Measurements from ENCODE around the gene SNRK. TPM values are rescaled to one million over a fixed set of nuclear protein-coding genes. Genes with fewer than 3 reads are reported as not detected.

The SNRK gene
- total and polyA plus RNA-seq, 2 of the 13 experiments (the other 11 are each of a cell fraction or from before 2014, with no cell fraction given) = 11.4 to 16.1 TPM

GRCh38 chr3:43341788-43342187 is 55.4 kb downstream of the SNRK start:
- DNase-seq (ENCODE audit: low spot score) (no peak), ATAC-seq (no peak), FAIRE-seq (no peak)
- WGBS (ENCODE audit: low lambda C conversion rate) = 94% methylated on average over 2 of the region's 2 CpGs
- intact Hi-C loops (cut with micrococcal nuclease; ENCODE audit: unreplicated experiment) = no loop called here
- no TSS peak for BruUV-seq (replicated peaks)
- in situ Hi-C loops (cut with HindIII; ENCODE audit: extremely low pct_ligation_motif_present, low pct_unique_long_range_greater_than_20kb) = no loop called here
- Histone ChIP-seq H3K27me3 (ENCODE audit: control insufficient read depth in 1 of 2, insufficient read depth in 2 of 2, low read length in 2 of 2) (no peaks in the 10 kb centered on the region), H3K9ac (ENCODE audit: insufficient read depth, low read depth, low read length) (no peak overlapping the region), H3K4me1 (ENCODE audit: insufficient read depth, low read length) (no peaks in the 10 kb centered on the region), H3K9me3 (ENCODE audit: low read length) (peaks cover 17% of the 10 kb centered on the region), H3K27ac (ENCODE audit: extremely low read length, insufficient read depth, low read length) (no peak overlapping the region), H3K4me2 (ENCODE audit: low read depth, low read length) (no peak overlapping the region), H3K79me2 (ENCODE audit: insufficient read depth, low read length) (peaks cover 4% of the 10 kb centered on the region), H4K20me1 (ENCODE audit: insufficient read depth, low read length) (no peaks in the 10 kb centered on the region), H3K36me3 (replicated peaks in 1 of 2; ENCODE audit: control insufficient read depth in 1 of 2, insufficient read depth in 2 of 2, low read length in 2 of 2) (peaks cover 33 to 79% of the 10 kb centered on the region in 2 experiments), H3K4me3 (replicated peaks in 1 of 3; ENCODE audit: insufficient read depth in 1 of 3, low read depth in 2 of 3, low read length in 3 of 3) (no peak overlapping the region), H2AFZ (ENCODE audit: low read length) (no peak overlapping the region)
- CTCF ChIA-PET (ENCODE audit: low intra/inter-chr PET ratio, low total read pairs) = no interaction called here
- TF ChIP-seq U2AF2 (IDR thresholded peaks at IDR 0.05; ENCODE audit: low read depth, low read length) = no peak
- TF ChIP-seq ZNF839 (CRISPR knock-in tag; IDR thresholded peaks at IDR 0.05; ENCODE audit: borderline replicate concordance) = no peak
- TF ChIP-seq, protein P1, sequence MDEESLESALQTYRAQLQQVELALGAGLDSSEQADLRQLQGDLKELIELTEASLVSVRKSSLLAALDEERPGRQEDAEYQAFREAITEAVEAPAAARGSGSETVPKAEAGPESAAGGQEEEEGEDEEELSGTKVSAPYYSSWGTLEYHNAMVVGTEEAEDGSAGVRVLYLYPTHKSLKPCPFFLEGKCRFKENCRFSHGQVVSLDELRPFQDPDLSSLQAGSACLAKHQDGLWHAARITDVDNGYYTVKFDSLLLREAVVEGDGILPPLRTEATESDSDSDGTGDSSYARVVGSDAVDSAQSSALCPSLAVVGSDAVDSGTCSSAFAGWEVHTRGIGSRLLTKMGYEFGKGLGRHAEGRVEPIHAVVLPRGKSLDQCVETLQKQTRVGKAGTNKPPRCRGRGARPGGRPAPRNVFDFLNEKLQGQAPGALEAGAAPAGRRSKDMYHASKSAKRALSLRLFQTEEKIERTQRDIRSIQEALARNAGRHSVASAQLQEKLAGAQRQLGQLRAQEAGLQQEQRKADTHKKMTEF (CRISPR knock-in tag; IDR thresholded peaks at IDR 0.05) = no peak
- no peak for TF ChIP-seq SMARCE1 (IDR thresholded peaks at IDR 0.05; ENCODE audit: borderline replicate concordance)
- no peak for TF ChIP-seq ZNF501 (CRISPR knock-in tag; IDR thresholded peaks at IDR 0.05)
- TF ChIP-seq, protein P2, sequence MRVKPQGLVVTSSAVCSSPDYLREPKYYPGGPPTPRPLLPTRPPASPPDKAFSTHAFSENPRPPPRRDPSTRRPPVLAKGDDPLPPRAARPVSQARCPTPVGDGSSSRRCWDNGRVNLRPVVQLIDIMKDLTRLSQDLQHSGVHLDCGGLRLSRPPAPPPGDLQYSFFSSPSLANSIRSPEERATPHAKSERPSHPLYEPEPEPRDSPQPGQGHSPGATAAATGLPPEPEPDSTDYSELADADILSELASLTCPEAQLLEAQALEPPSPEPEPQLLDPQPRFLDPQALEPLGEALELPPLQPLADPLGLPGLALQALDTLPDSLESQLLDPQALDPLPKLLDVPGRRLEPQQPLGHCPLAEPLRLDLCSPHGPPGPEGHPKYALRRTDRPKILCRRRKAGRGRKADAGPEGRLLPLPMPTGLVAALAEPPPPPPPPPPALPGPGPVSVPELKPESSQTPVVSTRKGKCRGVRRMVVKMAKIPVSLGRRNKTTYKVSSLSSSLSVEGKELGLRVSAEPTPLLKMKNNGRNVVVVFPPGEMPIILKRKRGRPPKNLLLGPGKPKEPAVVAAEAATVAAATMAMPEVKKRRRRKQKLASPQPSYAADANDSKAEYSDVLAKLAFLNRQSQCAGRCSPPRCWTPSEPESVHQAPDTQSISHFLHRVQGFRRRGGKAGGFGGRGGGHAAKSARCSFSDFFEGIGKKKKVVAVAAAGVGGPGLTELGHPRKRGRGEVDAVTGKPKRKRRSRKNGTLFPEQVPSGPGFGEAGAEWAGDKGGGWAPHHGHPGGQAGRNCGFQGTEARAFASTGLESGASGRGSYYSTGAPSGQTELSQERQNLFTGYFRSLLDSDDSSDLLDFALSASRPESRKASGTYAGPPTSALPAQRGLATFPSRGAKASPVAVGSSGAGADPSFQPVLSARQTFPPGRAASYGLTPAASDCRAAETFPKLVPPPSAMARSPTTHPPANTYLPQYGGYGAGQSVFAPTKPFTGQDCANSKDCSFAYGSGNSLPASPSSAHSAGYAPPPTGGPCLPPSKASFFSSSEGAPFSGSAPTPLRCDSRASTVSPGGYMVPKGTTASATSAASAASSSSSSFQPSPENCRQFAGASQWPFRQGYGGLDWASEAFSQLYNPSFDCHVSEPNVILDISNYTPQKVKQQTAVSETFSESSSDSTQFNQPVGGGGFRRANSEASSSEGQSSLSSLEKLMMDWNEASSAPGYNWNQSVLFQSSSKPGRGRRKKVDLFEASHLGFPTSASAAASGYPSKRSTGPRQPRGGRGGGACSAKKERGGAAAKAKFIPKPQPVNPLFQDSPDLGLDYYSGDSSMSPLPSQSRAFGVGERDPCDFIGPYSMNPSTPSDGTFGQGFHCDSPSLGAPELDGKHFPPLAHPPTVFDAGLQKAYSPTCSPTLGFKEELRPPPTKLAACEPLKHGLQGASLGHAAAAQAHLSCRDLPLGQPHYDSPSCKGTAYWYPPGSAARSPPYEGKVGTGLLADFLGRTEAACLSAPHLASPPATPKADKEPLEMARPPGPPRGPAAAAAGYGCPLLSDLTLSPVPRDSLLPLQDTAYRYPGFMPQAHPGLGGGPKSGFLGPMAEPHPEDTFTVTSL (CRISPR knock-in tag; IDR thresholded peaks at IDR 0.05; ENCODE audit: borderline replicate concordance) = no peak
- TF ChIP-seq PRDM4 (CRISPR knock-in tag; IDR thresholded peaks at IDR 0.05; ENCODE audit: borderline replicate concordance) = no peak
- TF ChIP-seq, protein P3, sequence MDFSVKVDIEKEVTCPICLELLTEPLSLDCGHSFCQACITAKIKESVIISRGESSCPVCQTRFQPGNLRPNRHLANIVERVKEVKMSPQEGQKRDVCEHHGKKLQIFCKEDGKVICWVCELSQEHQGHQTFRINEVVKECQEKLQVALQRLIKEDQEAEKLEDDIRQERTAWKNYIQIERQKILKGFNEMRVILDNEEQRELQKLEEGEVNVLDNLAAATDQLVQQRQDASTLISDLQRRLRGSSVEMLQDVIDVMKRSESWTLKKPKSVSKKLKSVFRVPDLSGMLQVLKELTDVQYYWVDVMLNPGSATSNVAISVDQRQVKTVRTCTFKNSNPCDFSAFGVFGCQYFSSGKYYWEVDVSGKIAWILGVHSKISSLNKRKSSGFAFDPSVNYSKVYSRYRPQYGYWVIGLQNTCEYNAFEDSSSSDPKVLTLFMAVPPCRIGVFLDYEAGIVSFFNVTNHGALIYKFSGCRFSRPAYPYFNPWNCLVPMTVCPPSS (IDR thresholded peaks at IDR 0.05) = no peak
- TF ChIP-seq ZNF75D (CRISPR knock-in tag; IDR thresholded peaks at IDR 0.05; ENCODE audit: borderline replicate concordance) = no peak
- TF ChIP-seq CREB1 (IDR thresholded peaks at IDR 0.05) = no peak
- TF ChIP-seq CREB1 (CRISPR knock-in tag; IDR thresholded peaks at IDR 0.05) = no peak
- no peak for TF ChIP-seq ZNF563 (CRISPR knock-in tag; IDR thresholded peaks at IDR 0.05)
- no peak for TF ChIP-seq ZNF24 (IDR thresholded peaks at IDR 0.05)
- TF ChIP-seq ERF (CRISPR knock-in tag; IDR thresholded peaks at IDR 0.05) = no peak
- POLR2A ChIA-PET = no interaction called here

Data from HepG2 (cell line).